Inflammatory macrophage treated with lipopolysaccharide for 4 hours (primary cell): ENCODE results near the gene HAAO.
"Not testable (repeated sequence)": the region's sequence is repeated elsewhere in the genome, so short reads cannot be mapped to it uniquely, and the experiment has no call there.

Experiments used
- DNase-seq: peaks from one replicate; pipeline ENCODE4 v3.0.0-alpha.2; 2020

The HAAO gene

GRCh38 chr2:42792583-42793333 is at the start of gene HAAO:
TSS of gene HAAO (minus strand) at chr2:42792583. CDS start at chr2:42792536, 47 bp downstream.
- peak; percentile 45 for DNase-seq

GRCh38 chr2:42841344-42841743 is 49.0 kb upstream of the HAAO start:
- DNase-seq: no peak

GRCh38 chr2:42840760-42841159 is 48.4 kb upstream of the HAAO start:
- no peak for DNase-seq

GRCh38 chr2:42839809-42840501 is 47.6 kb upstream of the HAAO start:
- no peak for DNase-seq

- DNase-seq: no peak
These were observed 45.8 kb upstream of the HAAO start for GRCh38 chr2:42838133-42838532.

GRCh38 chr2:42835577-42836371 is 43.4 kb upstream of the HAAO start:
- peak; percentile 87 for DNase-seq

- DNase-seq: no peak
These were observed 41.8 kb upstream of the HAAO start for GRCh38 chr2:42834161-42834560.

- DNase-seq: no peak
These were observed 39.9 kb upstream of the HAAO start for GRCh38 chr2:42832289-42832634.

GRCh38 chr2:42831575-42832288 is 39.3 kb upstream of the HAAO start:
- not testable (repeated sequence) for DNase-seq

- no peak for DNase-seq
These were observed 38.7 kb upstream of the HAAO start for GRCh38 chr2:42830922-42831574.

- no peak for DNase-seq
These were observed 37.5 kb upstream of the HAAO start for GRCh38 chr2:42829671-42830440.

- peak; percentile 61 for DNase-seq
These were observed 36.4 kb upstream of the HAAO start for GRCh38 chr2:42828487-42829425.

GRCh38 chr2:42827647-42828486 is 35.5 kb upstream of the HAAO start:
- DNase-seq: peak; percentile 86

GRCh38 chr2:42826231-42826630 is 33.8 kb upstream of the HAAO start:
- peak; percentile 57 for DNase-seq

- no peak for DNase-seq
These were observed 32.0 kb upstream of the HAAO start for GRCh38 chr2:42824454-42824807.

- no peak for DNase-seq
These were observed 31.5 kb upstream of the HAAO start for GRCh38 chr2:42823744-42824453.

GRCh38 chr2:42819160-42819559 is 26.8 kb upstream of the HAAO start:
- no peak for DNase-seq

- DNase-seq: no peak
These were observed 23.3 kb upstream of the HAAO start for GRCh38 chr2:42815726-42816125.

- peak; percentile 50 for DNase-seq
These were observed 21.4 kb upstream of the HAAO start for GRCh38 chr2:42813763-42814162.
